Left ventricle myocardium inferior (tissue), 1 donor: ENCODE data around the gene LILRA5. TPM values are rescaled to one million over a fixed set of nuclear protein-coding genes. Genes with fewer than 3 reads are reported as not detected.
"Not testable (repeated sequence)": the region's sequence is repeated elsewhere in the genome, so short reads cannot be mapped to it uniquely, and the experiment has no call there.

Experiments used
- DNase-seq: peaks from one replicate; pipeline ENCODE4 v3.0.0-alpha.2; 2020
- H3K27ac ChIP-seq: fragments of 200-600 bp; replicated peaks from 2 replicates; pipeline ENCODE4 v1.8.0; 2021
- H3K27me3 ChIP-seq: fragments of 200-600 bp; 2 replicates; pipeline ENCODE4 v1.8.0; 2021; ENCODE audit warnings: low read depth
- H3K36me3 ChIP-seq: fragments of 200-600 bp; 2 replicates; pipeline ENCODE4 v1.8.0; 2021
- H3K4me1 ChIP-seq: fragments of 200-600 bp; 2 replicates; pipeline ENCODE4 v1.8.0; 2021
- H3K4me3 ChIP-seq: fragments of 200-600 bp; 2 replicates; pipeline ENCODE4 v1.8.0; 2021; ENCODE audit warnings: mild to moderate bottlenecking, moderate library complexity
- H3K9me3 ChIP-seq: fragments of 200-600 bp; replicated peaks from 2 replicates; pipeline ENCODE4 v1.8.0; 2021
- CTCF ChIP-seq: fragments of 200-600 bp; IDR thresholded peaks from 2 replicates; pipeline ENCODE4 v1.8.0; 2021; ENCODE audit warnings: antibody characterized with exemption, mild to moderate bottlenecking, borderline replicate concordance
- intact Hi-C: fragments of 100-400 bp; cut with micrococcal nuclease; formaldehyde crosslinking; loops from one replicate; pipeline ENCODE4 v1.11.0; 2022
- total RNA-seq: library from RNA; stranded (reverse); fragmentation: NEBNext Ultra II Directional; extraction: Animal tissue kit (Norgen Biotek cat#: 25700); gene quantifications from one replicate; pipeline ENCODE4 v1.2.1, GENCODE V29; 2021
- donor health status: DM: no; HTN: yes; CAD: no; lungs with severe emphysema.

LILRA5 gene
- total RNA-seq, 1 donor from 2014 or later: 0.66 TPM

GRCh38 chr19:54275951-54276350 is 37.0 kb downstream of the LILRA5 start:
- no peak for DNase-seq
- peaks cover 83% of the 10 kb centered on the region for H3K27me3 ChIP-seq
- no peaks in the 10 kb centered on the region for H3K4me1 ChIP-seq
- intact Hi-C loops: no loop called here
- H3K4me3 ChIP-seq: no peak overlapping the region
- no peak overlapping the region for H3K27ac ChIP-seq
- no peaks in the 10 kb centered on the region for H3K9me3 ChIP-seq
- H3K36me3 ChIP-seq: no peaks in the 10 kb centered on the region
- no peak for TF ChIP-seq CTCF

GRCh38 chr19:54274516-54274915 is 38.5 kb downstream of the LILRA5 start:
- peaks cover 80% of the 10 kb centered on the region for H3K27me3 ChIP-seq

GRCh38 chr19:54273821-54274220 is 39.1 kb downstream of the LILRA5 start:
- Histone ChIP-seq H3K27me3 (peaks cover 78% of the 10 kb centered on the region), H3K36me3 (no peaks in the 10 kb centered on the region), H3K4me1 (no peaks in the 10 kb centered on the region), H3K27ac (no peak overlapping the region), H3K9me3 (no peaks in the 10 kb centered on the region), H3K4me3 (no peak overlapping the region)
- no peak for TF ChIP-seq CTCF
- intact Hi-C loops: no loop called here
- DNase-seq: no peak

More at GRCh38 chr19:54274516-54274915, 38.5 kb downstream of the LILRA5 start:
- H3K27ac ChIP-seq, H3K4me3 ChIP-seq, H3K4me1 ChIP-seq, DNase-seq, intact Hi-C loops, H3K36me3 ChIP-seq, H3K9me3 ChIP-seq: not testable (repeated sequence)

- peaks cover 70% of the 10 kb centered on the region for H3K27me3 ChIP-seq
- H3K27ac ChIP-seq, H3K9me3 ChIP-seq, H3K36me3 ChIP-seq, H3K4me3 ChIP-seq, intact Hi-C loops, H3K4me1 ChIP-seq, DNase-seq: not testable (repeated sequence)
Observed at GRCh38 chr19:54272181-54272580, 40.8 kb downstream of the LILRA5 start.

GRCh38 chr19:54271587-54271986 is 41.4 kb downstream of the LILRA5 start:
- peaks cover 64% of the 10 kb centered on the region for H3K27me3 ChIP-seq
- H3K9me3 ChIP-seq, H3K27ac ChIP-seq, DNase-seq, H3K4me1 ChIP-seq, intact Hi-C loops, H3K4me3 ChIP-seq, H3K36me3 ChIP-seq: not testable (repeated sequence)

GRCh38 chr19:54271106-54271505 is 41.9 kb downstream of the LILRA5 start:
- no peaks in the 10 kb centered on the region for H3K9me3 ChIP-seq
- TF ChIP-seq CTCF: no peak
- H3K27me3 ChIP-seq: peaks cover 63% of the 10 kb centered on the region
- no peak for DNase-seq
- H3K4me1 ChIP-seq: no peaks in the 10 kb centered on the region
- H3K27ac ChIP-seq: no peak overlapping the region
- intact Hi-C loops: no loop called here
- no peaks in the 10 kb centered on the region for H3K36me3 ChIP-seq
- H3K4me3 ChIP-seq: no peak overlapping the region

GRCh38 chr19:54268936-54269335 is 44.0 kb downstream of the LILRA5 start:
- peaks cover 70% of the 10 kb centered on the region for H3K27me3 ChIP-seq
- intact Hi-C loops: no loop called here

More at GRCh38 chr19:54268936-54269335, 44.0 kb downstream of the LILRA5 start:
- Histone ChIP-seq H3K4me3 (no peak overlapping the region), H3K36me3 (no peaks in the 10 kb centered on the region), H3K9me3 (no peaks in the 10 kb centered on the region), H3K4me1 (no peaks in the 10 kb centered on the region), H3K27ac (no peak overlapping the region)
- TF ChIP-seq CTCF: no peak
- no peak for DNase-seq
